ENCODE results near the gene MPDZ.

Gene MPDZ

DNA sequence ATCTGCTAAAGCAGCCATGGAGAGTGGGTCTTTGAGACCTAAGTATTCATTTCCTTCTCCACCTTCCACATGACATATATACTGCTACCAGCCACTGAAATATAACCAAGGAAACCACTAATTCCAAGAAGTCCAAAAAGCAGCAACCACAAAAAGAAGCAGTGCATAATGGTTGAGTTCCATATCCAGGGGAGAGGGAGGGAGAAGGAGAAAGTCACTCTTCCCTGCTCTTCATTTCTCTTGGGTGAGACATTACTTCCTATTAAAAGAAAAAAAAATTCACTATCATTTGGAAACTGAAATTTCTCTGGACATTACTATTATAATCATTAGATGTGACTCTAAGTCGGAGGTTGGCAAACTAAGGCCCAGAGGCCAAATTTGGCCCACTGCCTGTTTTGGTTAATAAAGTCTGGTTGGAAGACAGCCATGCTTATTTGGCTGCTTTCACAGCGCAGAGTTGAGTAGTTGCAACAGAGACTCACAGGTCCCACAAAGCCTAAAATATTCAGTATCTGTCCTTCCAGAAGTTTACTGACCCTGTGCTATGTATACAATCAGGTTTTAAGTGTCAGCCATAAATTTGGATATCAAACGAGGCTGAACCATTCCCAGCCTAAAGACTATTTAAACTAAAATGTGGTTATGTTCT lies 168.6 kb downstream of the MPDZ start:
- Histone ChIP-seq H3K4me3 (ENCODE audit: insufficient read length, low read depth) (no peak overlapping the region), H3K9ac (ENCODE audit: insufficient read length, low read depth) (no peak overlapping the region), H3K27me3 (ENCODE audit: insufficient read depth, insufficient read length) (no peaks in the 10 kb centered on the region), H3K4me1 (ENCODE audit: insufficient read depth, insufficient read length) (no peaks in the 10 kb centered on the region), H3K36me3 (ENCODE audit: insufficient read depth, insufficient read length, low read length) (peaks cover 66% of the 10 kb centered on the region), H3K9me3 (ENCODE audit: insufficient read depth, low read length) (no peaks in the 10 kb centered on the region)
- TF ChIP-seq ZNF274 (IDR thresholded peaks at IDR 0.05; ENCODE audit: low read depth, low read length) (no peak), SUZ12 (IDR thresholded peaks at IDR 0.05; ENCODE audit: extremely low read depth, insufficient read depth, insufficient read length) (no peak), YY1 (IDR thresholded peaks at IDR 0.05; ENCODE audit: insufficient read depth, insufficient read length) (no peak)
- DNase-seq (ENCODE audit: low read depth, low spot score), result no peak

DNA sequence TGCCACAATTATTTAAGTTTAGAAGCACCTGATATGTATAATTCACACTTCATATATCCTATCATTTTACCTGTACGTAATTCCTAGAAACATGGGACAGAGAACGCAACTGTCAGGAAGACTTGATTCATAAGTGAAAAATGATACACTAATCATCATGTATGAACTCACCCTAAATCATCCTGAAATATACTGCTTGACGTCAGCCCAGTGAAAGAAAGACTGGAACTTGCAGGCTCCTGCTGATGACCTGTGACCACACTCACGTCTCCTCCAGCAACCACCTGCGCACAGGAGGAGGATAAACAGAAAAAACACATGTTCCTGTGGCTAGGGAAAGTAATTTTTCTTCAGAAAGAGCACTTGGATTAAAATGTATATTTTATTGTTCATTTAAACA lies 169.7 kb downstream of the MPDZ start:
- no peak for DNase-seq (ENCODE audit: low read depth, low spot score)
- Histone ChIP-seq H3K27me3 (ENCODE audit: insufficient read depth, insufficient read length) (no peaks in the 10 kb centered on the region), H3K9ac (ENCODE audit: insufficient read length, low read depth) (no peak overlapping the region), H3K4me1 (ENCODE audit: insufficient read depth, insufficient read length) (no peaks in the 10 kb centered on the region), H3K9me3 (ENCODE audit: insufficient read depth, low read length) (no peaks in the 10 kb centered on the region), H3K36me3 (ENCODE audit: insufficient read depth, insufficient read length, low read length) (peaks cover 69% of the 10 kb centered on the region), H3K4me3 (ENCODE audit: insufficient read length, low read depth) (no peak overlapping the region)
- TF ChIP-seq ZNF274 (IDR thresholded peaks at IDR 0.05; ENCODE audit: low read depth, low read length) (no peak), SUZ12 (IDR thresholded peaks at IDR 0.05; ENCODE audit: extremely low read depth, insufficient read depth, insufficient read length) (no peak), YY1 (IDR thresholded peaks at IDR 0.05; ENCODE audit: insufficient read depth, insufficient read length) (no peak)

DNA sequence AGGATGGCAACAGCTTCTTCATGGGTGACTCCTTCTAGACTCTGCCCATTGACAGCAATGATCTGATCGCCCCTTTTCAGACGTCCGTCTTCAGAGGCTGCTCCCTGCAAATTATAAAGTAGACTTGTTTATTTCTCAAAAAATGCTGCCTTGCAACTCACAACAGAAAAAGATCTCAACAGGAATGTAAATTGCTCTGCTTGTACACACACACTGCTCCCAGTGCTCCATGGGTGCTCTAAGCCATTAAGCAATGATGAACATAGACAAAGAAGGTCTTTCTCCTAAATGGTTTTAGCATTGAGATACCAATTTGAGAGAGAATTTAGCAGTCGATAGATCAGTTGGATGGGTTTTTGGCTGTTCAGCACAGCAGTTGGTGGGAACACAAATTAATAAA lies 172.5 kb downstream of the MPDZ start:
- TF ChIP-seq ZNF274 (IDR thresholded peaks at IDR 0.05; ENCODE audit: low read depth, low read length), result no peak
- TF ChIP-seq YY1 (IDR thresholded peaks at IDR 0.05; ENCODE audit: insufficient read depth, insufficient read length), result no peak
- TF ChIP-seq SUZ12 (IDR thresholded peaks at IDR 0.05; ENCODE audit: extremely low read depth, insufficient read depth, insufficient read length), result no peak
- no peak for DNase-seq (ENCODE audit: low read depth, low spot score)
- H3K36me3 ChIP-seq (ENCODE audit: insufficient read depth, insufficient read length, low read length), result peaks cover 65% of the 10 kb centered on the region

GRCh38 chr9:13100914-13101572 lies 178.4 kb downstream of the MPDZ start:
- no peaks in the 10 kb centered on the region for H3K4me1 ChIP-seq (ENCODE audit: insufficient read depth, insufficient read length)
- H3K27me3 ChIP-seq (ENCODE audit: insufficient read depth, insufficient read length), result no peaks in the 10 kb centered on the region
- no peak overlapping the region for H3K9ac ChIP-seq (ENCODE audit: insufficient read length, low read depth)
- H3K36me3 ChIP-seq (ENCODE audit: insufficient read depth, insufficient read length, low read length), result peaks cover 17% of the 10 kb centered on the region
- TF ChIP-seq ZNF274 (IDR thresholded peaks at IDR 0.05; ENCODE audit: low read depth, low read length) (no peak), SUZ12 (IDR thresholded peaks at IDR 0.05; ENCODE audit: extremely low read depth, insufficient read depth, insufficient read length) (no peak), YY1 (IDR thresholded peaks at IDR 0.05; ENCODE audit: insufficient read depth, insufficient read length) (no peak)
- H3K4me3 ChIP-seq (ENCODE audit: insufficient read length, low read depth), result no peak overlapping the region
- DNase-seq (ENCODE audit: low read depth, low spot score), result no peak
- no peaks in the 10 kb centered on the region for H3K9me3 ChIP-seq (ENCODE audit: insufficient read depth, low read length)

More for the DNA sequence above, 172.5 kb downstream of the MPDZ start:
- no peak overlapping the region for H3K9ac ChIP-seq (ENCODE audit: insufficient read length, low read depth)
- H3K9me3 ChIP-seq (ENCODE audit: insufficient read depth, low read length), result no peaks in the 10 kb centered on the region
- H3K4me1 ChIP-seq (ENCODE audit: insufficient read depth, insufficient read length), result no peaks in the 10 kb centered on the region
- no peaks in the 10 kb centered on the region for H3K27me3 ChIP-seq (ENCODE audit: insufficient read depth, insufficient read length)
- no peak overlapping the region for H3K4me3 ChIP-seq (ENCODE audit: insufficient read length, low read depth)

DNA sequence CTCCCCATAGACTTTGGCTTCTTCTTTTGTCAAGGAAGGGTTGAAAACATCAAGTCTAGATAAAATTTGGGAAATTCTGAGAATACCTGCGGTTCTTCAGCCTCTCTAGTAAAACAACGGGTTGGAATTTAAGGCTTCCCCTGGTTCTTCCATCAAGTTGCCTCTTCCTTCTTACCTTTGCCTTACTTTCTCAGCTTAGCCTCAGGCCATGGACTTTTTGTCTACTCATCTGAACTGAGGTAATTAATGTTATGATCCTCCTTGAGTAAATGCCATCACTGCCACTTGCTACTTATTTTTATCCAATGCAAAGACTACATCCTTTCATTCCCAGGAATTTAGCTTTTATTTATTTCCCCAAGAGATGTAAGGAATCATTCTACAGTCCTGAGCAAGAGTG lies 184.4 kb downstream of the MPDZ start:
- Histone ChIP-seq H3K9ac (ENCODE audit: insufficient read length, low read depth) (no peak overlapping the region), H3K36me3 (ENCODE audit: insufficient read depth, insufficient read length, low read length) (no peaks in the 10 kb centered on the region), H3K4me3 (ENCODE audit: insufficient read length, low read depth) (no peak overlapping the region), H3K9me3 (ENCODE audit: insufficient read depth, low read length) (no peaks in the 10 kb centered on the region), H3K4me1 (ENCODE audit: insufficient read depth, insufficient read length) (no peaks in the 10 kb centered on the region), H3K27me3 (ENCODE audit: insufficient read depth, insufficient read length) (no peaks in the 10 kb centered on the region)
- TF ChIP-seq SUZ12 (IDR thresholded peaks at IDR 0.05; ENCODE audit: extremely low read depth, insufficient read depth, insufficient read length), result no peak
- no peak for TF ChIP-seq ZNF274 (IDR thresholded peaks at IDR 0.05; ENCODE audit: low read depth, low read length)
- TF ChIP-seq YY1 (IDR thresholded peaks at IDR 0.05; ENCODE audit: insufficient read depth, insufficient read length), result no peak
- no peak for DNase-seq (ENCODE audit: low read depth, low spot score)

GRCh38 chr9:13090628-13091027 lies 188.9 kb downstream of the MPDZ start:
- Histone ChIP-seq H3K9ac (ENCODE audit: insufficient read length, low read depth) (no peak overlapping the region), H3K4me1 (ENCODE audit: insufficient read depth, insufficient read length) (no peaks in the 10 kb centered on the region), H3K27me3 (ENCODE audit: insufficient read depth, insufficient read length) (no peaks in the 10 kb centered on the region), H3K9me3 (ENCODE audit: insufficient read depth, low read length) (no peaks in the 10 kb centered on the region), H3K4me3 (ENCODE audit: insufficient read length, low read depth) (no peak overlapping the region), H3K36me3 (ENCODE audit: insufficient read depth, insufficient read length, low read length) (no peaks in the 10 kb centered on the region)
- no peak for TF ChIP-seq YY1 (IDR thresholded peaks at IDR 0.05; ENCODE audit: insufficient read depth, insufficient read length)
- no peak for TF ChIP-seq ZNF274 (IDR thresholded peaks at IDR 0.05; ENCODE audit: low read depth, low read length)
- TF ChIP-seq SUZ12 (IDR thresholded peaks at IDR 0.05; ENCODE audit: extremely low read depth, insufficient read depth, insufficient read length), result no peak
- DNase-seq (ENCODE audit: low read depth, low spot score), result no peak

- H3K9ac ChIP-seq (ENCODE audit: insufficient read length, low read depth), result no peak overlapping the region
- H3K9me3 ChIP-seq (ENCODE audit: insufficient read depth, low read length), result no peaks in the 10 kb centered on the region
- no peaks in the 10 kb centered on the region for H3K4me1 ChIP-seq (ENCODE audit: insufficient read depth, insufficient read length)
- no peak for DNase-seq (ENCODE audit: low read depth, low spot score)
- H3K4me3 ChIP-seq (ENCODE audit: insufficient read length, low read depth), result no peak overlapping the region
- H3K36me3 ChIP-seq (ENCODE audit: insufficient read depth, insufficient read length, low read length), result no peaks in the 10 kb centered on the region
- no peaks in the 10 kb centered on the region for H3K27me3 ChIP-seq (ENCODE audit: insufficient read depth, insufficient read length)
- TF ChIP-seq YY1 (IDR thresholded peaks at IDR 0.05; ENCODE audit: insufficient read depth, insufficient read length), result no peak
- TF ChIP-seq ZNF274 (IDR thresholded peaks at IDR 0.05; ENCODE audit: low read depth, low read length), result no peak
- TF ChIP-seq SUZ12 (IDR thresholded peaks at IDR 0.05; ENCODE audit: extremely low read depth, insufficient read depth, insufficient read length), result no peak
Measured at GRCh38 chr9:13089666-13090065, 189.8 kb downstream of the MPDZ start.

Measured in NT2/D1 (cell line).